Kidney (tissue), 14 donors: ENCODE results near the gene CDX2. TPM values are rescaled to one million over a fixed set of nuclear protein-coding genes. Genes with fewer than 3 reads are reported as not detected.

ENCODE experiments used
- DNase-seq, 5 donors: peaks; one replicate each; pipeline ENCODE4 v3.0.0-alpha.2; 2013 to 2020
- FAIRE-seq: peaks from 2 replicates; lab custom pipeline; 2012; peaks lifted over from hg19 to GRCh38; lab: Jason Lieb, UNC
- H3K27ac ChIP-seq, 2 donors: one replicate each; pipeline ENCODE4 v1.7.0; 2013; ENCODE audit warnings: low read depth in 2 of 2, low read length in 2 of 2, inconsistent platforms in 1 of 2
- H3K27me3 ChIP-seq: one replicate; pipeline ENCODE4 v1.7.1; 2013; ENCODE audit warnings: low read length, inconsistent platforms; ENCODE audit not compliant: control insufficient read depth, insufficient read depth
- H3K36me3 ChIP-seq, 3 donors: one replicate each; pipeline versions ENCODE4 v1.7.0 to v1.7.1; 2013; ENCODE audit warnings: low read length in 3 of 3, control low read depth in 1 of 3, inconsistent platforms in 1 of 3; ENCODE audit not compliant: insufficient read depth in 3 of 3, control insufficient read depth in 2 of 3
- H3K4me1 ChIP-seq, 3 donors: one replicate each; pipeline versions ENCODE4 v1.7.0 to v1.7.1; 2013; ENCODE audit warnings: low read length in 3 of 3, inconsistent platforms in 1 of 3, low read depth in 1 of 3; ENCODE audit not compliant: control insufficient read depth in 2 of 3, insufficient read depth in 2 of 3
- H3K4me3 ChIP-seq, 3 donors: one replicate each; pipeline versions ENCODE4 v1.7.0 to v1.8.1; 2013; ENCODE audit warnings: low read length in 3 of 3, control low read depth in 1 of 3, inconsistent platforms in 1 of 3
- H3K9ac ChIP-seq, 3 donors: one replicate each; pipeline versions ENCODE4 v1.7.0 to v1.7.1; 2013; ENCODE audit warnings: low read length in 3 of 3, control low read depth in 1 of 3, inconsistent platforms in 1 of 3
- H3K9me3 ChIP-seq, 3 donors: one replicate each; pipeline versions ENCODE4 v1.7.0 to v1.7.1; 2013; ENCODE audit warnings: low read length in 3 of 3, control low read depth in 1 of 3, inconsistent platforms in 1 of 3; ENCODE audit not compliant: control insufficient read depth in 2 of 3, insufficient read depth in 1 of 3
- CTCF ChIP-seq: IDR thresholded peaks from 3 replicates; pipeline ENCODE4 v1.5.1; 2012; ENCODE audit warnings: mild to moderate bottlenecking, moderate library complexity, borderline replicate concordance; ENCODE audit not compliant: insufficient read depth; ENCODE audit errors: extremely low read depth
- intact Hi-C: fragments of 100-400 bp; cut with DNase I; formaldehyde crosslinking; loops from one replicate; pipeline ENCODE4 v1.11.1; 2022
- polyA plus RNA-seq: library from polyadenylated mRNA; stranded (reverse); fragments of 350-450 nt; fragmentation: Illumina TruSeq; extraction: RNeasy Lipid Tissue Mini Kit (QIAGEN cat#74804); gene quantifications from one replicate; pipeline ENCODE4 v1.2.3, GENCODE V29; 2014; ENCODE audit warnings: low read depth, low replicate concordance; ENCODE audit not compliant: insufficient read depth
- total RNA-seq: library from RNA; stranded (reverse); fragmentation: NEBNext Ultra II Directional; extraction: Animal tissue kit (Norgen Biotek cat#: 25700); gene quantifications from one replicate; pipeline ENCODE4 v1.2.1, GENCODE V29; 2021
- donor health status: control.
- donor health status: control.
- donor health status: control.
- donor health status: control.
- donor health status: control.
- donor health status: DM: yes; HTN: yes; CAD: no.
- donor health status: Normal renal cell carcinoma (clear cell type).

Gene CDX2
- total and polyA plus RNA-seq, 2 donors from 2014 or later, result not detected

- no peaks in the 10 kb centered on the region for H3K36me3 ChIP-seq
- H3K27me3 ChIP-seq, result no peaks in the 10 kb centered on the region
- intact Hi-C loops, result no loop called here
- FAIRE-seq, result no peak
- DNase-seq, result peak in 3 of 5 donors; percentile 10 to 42 (median 24)
- no peak overlapping the region for H3K27ac ChIP-seq
- H3K9me3 ChIP-seq, result no peaks in the 10 kb centered on the region
- TF ChIP-seq CTCF, result no peak
- no peaks in the 10 kb centered on the region for H3K4me1 ChIP-seq
- no peak overlapping the region for H3K4me3 ChIP-seq
- no peak overlapping the region for H3K9ac ChIP-seq
These were observed 34.0 kb upstream of the CDX2 start for GRCh38 chr13:28002886-28003698.

GRCh38 chr13:28001837-28002473, 32.8 kb upstream of the CDX2 start:
- no peak for DNase-seq
- no peak for FAIRE-seq
- Histone ChIP-seq H3K36me3 (no peaks in the 10 kb centered on the region), H3K27ac (no peak overlapping the region), H3K9ac (no peak overlapping the region), H3K9me3 (no peaks in the 10 kb centered on the region), H3K4me1 (no peaks in the 10 kb centered on the region), H3K27me3 (no peaks in the 10 kb centered on the region), H3K4me3 (no peak overlapping the region)
- intact Hi-C loops, result no loop called here
- no peak for TF ChIP-seq CTCF

GRCh38 chr13:28001049-28001448, 31.9 kb upstream of the CDX2 start:
- Histone ChIP-seq H3K9ac (no peak overlapping the region), H3K4me3 (no peak overlapping the region), H3K36me3 (no peaks in the 10 kb centered on the region), H3K9me3 (no peaks in the 10 kb centered on the region), H3K4me1 (no peaks in the 10 kb centered on the region), H3K27me3 (no peaks in the 10 kb centered on the region), H3K27ac (no peak overlapping the region)
- intact Hi-C loops, result no loop called here
- no peak for FAIRE-seq
- no peak for DNase-seq
- TF ChIP-seq CTCF, result no peak
